ENCODE data around the gene DESI2.

DNA sequence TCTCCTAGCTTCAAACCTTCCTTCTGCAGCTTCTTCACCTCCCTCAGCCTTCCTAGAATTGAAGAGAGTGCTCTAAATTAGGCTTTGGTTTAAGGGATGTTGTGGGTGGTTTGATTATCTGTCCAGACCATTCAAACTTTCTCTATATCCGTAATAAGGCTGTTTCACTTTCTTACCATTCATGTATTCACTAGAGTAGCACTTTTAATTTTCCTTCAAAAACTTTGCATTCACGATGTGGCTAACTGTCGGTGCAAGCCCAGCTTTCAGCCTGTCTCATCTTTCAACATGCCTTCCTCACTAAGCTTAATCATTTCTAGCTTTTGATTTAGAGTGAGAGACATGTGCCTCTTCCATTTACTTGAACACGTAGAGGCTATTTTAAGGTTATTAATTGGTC is 26.2 kb upstream of the DESI2 start:
- TF ChIP-seq POLR2A (IDR thresholded peaks at IDR 0.05), result no peak
- TF ChIP-seq CTCF (IDR thresholded peaks at IDR 0.05 in 8 of 11, conservative IDR thresholded peaks at IDR 0.05 in 3 of 11), result no peak
- no peak for TF ChIP-seq POLR2AphosphoS5 (IDR thresholded peaks at IDR 0.05)

Data from spleen (tissue), 7 donors.